HG03460 (cell line): ENCODE data around the gene CTSW.
"Not testable (repeated sequence)": the region's sequence is repeated elsewhere in the genome, so short reads cannot be mapped to it uniquely, and the experiment has no call there.

Experiments
- ATAC-seq: cut with Tn5 transposase; IDR thresholded peaks from one replicate; pipeline ENCODE4 v1.9.1; 2021; ENCODE audit not compliant: unreplicated experiment

CTSW gene

DNA sequence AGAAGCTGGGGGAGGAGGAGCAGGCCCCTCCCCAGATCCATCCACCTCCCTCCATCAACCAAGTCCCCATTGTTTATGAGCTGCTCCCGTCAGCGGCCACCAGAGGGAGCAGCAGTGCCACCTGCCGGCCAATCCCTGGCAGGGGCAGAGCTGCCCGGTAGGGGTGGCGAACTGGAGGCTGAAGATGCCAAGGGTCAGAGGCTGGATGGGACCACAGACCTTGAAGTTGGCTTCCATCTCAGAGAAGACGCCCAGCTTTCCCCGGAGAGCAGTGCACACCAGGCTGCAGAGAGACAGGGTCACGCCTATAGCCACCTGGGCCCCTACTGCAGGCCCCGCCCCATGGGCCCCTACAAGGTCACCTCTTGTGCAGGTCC, 5.1 kb downstream of the CTSW start:
- ATAC-seq = no peak

DNA sequence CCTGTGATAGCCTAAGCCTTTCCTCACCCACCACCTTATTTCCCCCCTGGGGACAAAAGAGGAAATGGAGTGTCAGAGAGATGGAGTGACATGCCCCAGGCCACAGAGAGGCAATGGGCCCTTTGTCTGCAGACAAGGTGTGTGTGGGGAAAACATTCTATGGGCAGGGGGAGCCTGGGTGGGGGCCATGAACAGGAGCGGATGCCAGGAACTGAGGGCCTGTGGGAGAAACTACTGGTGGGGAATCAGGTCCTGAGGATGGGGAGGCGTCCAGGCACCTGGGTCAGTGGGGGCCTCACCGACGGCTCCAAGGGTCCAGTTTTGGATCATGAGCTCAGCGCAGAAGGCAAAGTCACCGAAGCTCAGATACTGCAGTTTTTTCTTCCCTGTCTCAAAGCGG, 5.6 kb downstream of the CTSW start:
- no peak for ATAC-seq

DNA sequence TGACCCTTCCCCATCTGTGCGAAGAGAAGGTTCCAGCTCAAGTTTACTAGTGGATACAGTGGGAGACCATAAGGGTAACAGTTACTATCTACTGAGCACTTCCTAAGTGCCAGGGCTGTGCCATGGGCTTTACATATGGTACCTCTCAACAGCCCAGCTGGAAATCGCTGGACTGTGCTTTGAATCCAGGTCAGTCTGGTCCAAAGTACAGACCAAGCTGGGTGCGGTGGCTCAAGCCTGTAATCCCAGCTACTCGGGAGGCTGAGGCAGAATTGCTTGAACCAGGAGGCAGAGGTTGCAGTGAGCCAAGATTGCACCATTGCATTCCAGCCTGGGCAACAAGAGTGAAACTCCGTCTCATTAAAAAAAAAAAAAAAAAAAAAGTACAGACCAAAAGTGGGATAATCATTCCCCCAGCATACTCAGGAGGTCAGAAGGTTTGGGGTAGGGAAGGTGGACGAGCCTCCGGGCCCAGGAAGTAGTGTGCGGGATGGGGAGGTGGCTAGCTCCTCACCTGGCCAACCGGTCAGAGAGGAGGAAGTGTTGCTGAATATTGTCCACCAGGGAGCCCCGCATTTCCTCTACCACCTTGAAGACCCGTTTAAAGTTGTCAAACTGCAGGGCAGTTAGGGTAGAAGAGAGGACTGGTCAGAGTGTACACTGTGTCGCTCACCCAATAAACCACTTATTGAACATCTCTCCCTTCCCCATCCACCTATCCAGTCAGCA, 6.3 kb downstream of the CTSW start:
- no peak for ATAC-seq

DNA sequence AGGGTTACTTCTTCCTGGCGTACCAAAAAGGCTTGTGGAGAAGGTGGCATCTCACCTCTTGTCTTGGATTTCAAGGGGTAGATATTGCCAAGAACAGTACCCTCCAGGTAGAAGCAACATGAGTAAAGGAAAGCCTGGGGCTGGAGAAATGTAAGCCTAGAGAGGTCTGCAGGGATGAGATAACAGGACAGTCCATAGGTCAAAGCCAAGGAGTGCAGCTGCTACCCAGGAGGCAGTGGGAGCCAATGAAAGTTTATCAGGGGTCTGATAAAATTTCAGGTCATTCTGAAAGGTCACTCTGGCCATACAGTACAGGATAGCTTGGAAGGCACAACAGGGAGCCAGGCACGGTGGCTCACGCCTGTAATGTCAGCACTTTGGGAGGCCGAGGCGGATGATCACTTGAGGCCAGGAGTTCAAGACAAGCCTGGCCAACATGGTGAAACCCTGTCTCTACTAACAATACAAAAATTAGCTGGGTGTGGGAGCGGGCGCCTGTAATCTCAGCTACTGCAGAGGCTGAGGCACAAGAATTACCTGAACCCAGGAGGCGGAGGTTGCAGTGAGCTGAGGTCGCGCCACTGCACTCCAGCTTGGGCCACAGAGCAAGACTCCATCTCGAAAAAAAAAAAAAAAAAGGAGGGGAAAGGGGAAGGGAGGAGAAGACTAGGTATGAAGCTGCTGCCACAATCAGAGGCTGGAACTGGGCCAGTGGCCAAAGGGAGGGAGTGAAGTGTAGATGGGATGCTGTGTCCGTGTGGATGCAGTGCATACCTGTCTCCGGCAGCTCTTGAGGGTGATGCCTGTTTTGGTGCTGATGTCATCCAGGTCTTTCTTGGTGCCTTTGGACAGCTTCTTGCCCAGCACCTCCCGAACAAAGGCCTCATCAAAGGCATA, 7.4 kb downstream of the CTSW start:
- ATAC-seq = no peak

DNA sequence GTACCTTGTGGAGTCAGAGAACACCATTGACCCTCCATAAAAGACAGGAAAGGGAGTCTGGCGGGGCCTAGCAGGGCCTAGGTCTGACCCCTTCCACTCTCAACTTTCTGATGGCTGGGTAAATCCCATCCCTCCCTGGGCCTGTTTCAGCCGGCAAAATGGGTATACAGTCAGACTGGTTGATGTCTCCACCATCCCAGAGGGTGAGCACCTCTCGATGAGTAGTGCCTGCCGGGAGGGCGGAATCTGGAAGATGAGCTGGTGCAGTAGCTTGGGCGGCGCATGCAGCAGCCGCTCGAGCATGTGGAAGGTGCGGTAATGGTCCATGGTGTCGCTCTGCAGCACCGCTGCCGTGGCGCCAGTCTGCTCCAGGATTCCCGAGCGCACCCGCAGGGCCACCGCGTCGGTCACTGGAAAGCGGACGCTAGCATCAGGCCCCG, 8.1 kb downstream of the CTSW start:
- ATAC-seq = no peak

DNA sequence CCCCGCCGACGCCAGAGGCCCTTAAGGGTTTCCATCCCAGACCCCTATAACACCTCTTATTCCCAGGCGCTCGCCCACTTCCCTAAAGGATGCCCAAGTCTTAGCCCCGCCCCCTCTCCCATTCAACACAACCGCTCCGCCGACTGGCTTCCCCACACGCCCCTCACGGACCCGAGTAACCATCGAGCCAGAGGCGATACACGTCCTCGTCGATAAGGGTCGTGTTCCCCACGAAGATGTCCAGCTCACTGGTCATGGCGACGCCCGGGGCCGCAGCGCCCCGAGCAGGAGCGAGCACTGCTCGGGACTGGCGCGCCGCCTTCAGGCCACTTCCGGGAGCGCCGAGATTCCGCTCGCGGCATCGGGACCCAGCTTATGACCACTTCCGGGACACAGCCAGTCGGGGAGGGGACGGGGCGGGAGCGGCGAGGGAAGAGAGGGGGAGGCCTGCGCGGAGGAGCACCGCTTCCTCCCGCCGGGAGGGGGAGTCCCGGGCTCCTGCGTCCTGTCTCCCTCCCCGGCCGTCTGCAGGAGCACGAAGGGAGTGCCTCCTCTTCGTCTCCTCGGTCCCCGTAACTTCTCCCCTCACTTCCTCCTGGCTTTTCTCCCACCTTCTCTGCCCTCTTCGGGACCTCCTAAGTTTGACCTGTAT, 8.7 kb downstream of the CTSW start, which contains the start of gene FIBP:
Gene FIBP (minus strand): TSS at position 309 of the 652 bp plus-strand sequence. CDS start 53 bp downstream, at position 256.
- ATAC-seq = peak; percentile 35

DNA sequence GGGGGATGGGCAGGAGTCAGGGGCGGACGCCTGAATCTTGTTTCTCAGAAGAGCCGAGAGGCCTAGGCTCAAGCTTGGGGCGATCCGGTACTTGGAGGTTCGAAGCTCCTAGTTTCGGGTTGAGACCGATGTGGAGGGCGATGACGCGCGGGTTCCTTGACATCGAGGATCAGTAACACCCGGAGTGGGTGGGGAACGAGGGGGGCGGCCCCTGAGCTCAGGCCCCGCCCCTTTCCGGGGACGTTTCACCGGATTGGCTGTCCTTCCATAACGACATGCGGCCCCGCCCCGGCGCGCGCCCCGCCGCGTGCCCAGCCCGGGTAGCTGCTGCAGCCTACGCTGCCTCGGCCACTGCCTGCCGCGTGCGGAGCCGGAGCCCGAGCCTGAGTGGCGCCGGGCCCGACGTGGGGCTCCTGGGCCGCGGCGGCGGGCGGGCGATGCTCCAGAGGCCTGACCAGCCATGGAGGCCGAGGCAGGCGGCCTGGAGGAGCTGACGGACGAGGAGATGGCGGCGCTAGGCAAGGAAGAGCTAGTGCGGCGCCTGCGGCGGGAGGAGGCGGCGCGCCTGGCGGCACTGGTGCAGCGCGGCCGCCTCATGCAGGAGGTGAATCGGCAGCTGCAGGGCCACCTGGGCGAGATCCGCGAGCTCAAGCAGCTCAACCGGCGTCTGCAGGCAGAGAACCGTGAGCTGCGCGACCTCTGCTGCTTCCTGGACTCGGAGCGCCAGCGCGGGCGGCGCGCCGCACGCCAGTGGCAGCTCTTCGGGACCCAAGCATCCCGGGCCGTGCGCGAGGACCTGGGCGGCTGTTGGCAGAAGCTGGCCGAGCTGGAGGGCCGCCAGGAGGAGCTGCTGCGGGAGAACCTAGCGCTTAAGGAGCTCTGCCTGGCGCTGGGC, 10.9 kb downstream of the CTSW start, which contains the start of gene CCDC85B:
Gene CCDC85B (plus strand): TSS at position 350 of the 895 bp plus-strand sequence. CDS start 111 bp downstream, at position 461.
- no peak for ATAC-seq

DNA sequence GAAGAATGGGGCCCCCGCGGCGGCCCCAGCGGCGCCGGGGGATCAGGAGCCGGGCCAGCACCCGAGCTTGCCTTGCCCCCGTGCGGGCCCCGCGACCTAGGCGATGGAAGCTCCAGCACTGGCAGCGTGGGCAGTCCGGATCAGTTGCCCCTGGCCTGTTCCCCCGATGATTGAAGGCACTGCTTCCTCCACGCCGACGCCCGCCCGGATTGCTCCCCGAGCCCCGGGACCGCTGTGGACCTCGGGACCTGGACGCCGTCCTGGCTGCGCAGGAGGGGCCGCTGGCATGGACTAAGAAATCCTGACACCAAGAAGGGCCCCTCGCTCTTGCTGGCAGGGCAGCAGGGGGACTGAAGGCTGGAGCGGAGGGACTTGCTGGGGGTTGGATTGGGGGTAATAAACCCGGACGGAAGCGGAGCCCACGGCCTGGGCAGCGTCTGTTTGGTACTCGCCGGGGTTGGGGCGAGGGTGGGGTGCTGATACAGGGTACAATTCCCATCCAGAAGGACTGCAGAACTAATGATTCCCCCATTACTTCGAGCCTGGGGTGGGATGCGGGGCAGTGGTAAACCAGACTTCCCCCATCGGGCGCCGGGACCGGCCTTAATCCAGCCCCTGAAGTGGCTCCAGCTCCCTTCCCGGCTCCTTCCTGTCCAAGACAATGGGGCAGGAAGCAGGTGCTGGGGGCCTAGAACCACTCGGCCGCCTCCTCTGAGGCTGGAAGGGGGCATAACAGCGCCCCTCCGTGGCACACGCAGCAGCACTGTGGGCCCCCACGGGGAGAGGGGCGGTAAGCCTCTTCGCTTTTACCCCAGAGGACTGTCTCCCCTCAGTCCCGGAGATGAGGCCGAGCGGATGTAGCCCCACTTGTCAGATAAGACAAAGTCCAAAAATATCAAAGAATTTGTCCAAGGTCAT, 11.8 kb downstream of the CTSW start:
- no peak for ATAC-seq

DNA sequence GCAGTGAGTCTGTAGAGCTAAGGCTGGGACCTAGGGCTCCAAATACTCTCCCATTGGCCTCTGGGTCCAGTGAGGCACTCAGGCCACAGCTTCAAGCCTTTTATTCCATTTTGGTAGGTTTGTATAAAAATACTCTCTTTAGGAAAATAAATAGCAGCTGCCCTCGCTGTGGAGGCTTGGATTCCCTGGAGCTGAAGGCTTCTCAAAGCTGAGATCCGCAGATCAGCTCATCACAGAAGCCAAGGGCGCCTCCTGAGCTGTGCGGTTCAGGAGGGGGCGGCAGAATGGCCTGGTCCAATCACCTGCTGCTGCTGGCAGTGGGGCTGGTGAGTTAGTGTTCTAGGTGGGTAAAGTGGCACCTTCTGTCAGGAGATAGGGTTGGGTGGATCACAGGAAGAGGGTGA, 12.5 kb downstream of the CTSW start:
- not testable (repeated sequence) for ATAC-seq

DNA sequence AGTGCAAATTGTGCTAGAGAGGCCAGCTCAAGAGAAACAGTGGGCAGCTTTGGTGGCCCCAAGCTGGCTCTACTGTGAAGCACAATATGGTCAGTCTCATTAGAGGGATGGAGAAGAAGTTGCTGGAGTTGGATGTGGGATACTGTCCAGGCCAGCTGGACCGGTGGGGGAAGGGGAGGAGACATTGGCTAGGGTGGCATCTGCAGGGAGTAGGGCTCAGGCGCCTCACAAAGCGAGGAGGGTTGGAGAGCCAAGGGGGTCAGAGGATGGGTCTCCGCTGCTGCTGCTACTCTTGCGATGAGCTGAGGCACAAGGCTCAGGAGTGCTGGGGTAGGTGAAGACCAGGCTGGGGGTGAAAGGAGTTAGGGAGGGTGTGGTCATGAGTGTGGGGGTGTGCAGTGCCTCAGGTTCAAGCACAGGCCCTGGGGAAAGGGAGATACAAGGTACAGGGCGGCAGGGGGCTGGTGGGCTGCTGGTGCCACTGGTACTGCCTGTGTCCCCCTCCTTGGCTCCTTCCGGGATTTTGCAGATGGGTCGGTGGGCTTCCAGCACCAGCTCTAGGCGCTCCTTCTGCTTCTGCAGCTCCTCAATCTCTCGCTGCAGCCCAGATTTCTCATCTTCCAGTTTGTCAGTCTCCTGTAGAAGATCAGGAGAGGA, 13.2 kb downstream of the CTSW start:
- no peak for ATAC-seq

DNA sequence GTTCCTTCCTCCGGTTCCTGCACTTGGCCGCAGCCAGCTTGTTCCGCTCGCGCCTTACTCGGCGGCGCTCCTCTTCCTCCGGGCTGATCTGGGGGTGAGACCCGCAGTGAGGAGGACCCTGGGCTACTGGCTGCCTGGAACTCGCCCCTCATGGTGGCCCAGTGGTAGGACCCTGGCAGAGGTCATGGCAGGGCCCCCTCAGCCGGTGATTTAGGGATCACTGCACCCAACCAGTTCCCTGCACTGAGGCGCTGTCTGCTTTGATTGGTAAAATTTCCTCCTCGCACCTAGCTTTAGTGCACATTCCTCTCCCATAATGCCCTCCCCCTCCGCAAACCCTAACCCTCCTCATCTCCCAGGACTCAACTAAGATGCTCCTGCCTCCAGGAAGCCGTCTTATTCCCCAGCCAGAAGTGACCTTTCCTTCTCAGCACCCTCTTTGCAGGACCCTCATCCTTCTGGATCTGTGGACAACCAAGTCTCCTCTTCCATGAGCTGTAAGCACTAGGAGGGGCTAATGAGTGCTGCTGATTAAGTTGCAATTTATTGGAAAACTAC, 14.5 kb downstream of the CTSW start:
- ATAC-seq = no peak

DNA sequence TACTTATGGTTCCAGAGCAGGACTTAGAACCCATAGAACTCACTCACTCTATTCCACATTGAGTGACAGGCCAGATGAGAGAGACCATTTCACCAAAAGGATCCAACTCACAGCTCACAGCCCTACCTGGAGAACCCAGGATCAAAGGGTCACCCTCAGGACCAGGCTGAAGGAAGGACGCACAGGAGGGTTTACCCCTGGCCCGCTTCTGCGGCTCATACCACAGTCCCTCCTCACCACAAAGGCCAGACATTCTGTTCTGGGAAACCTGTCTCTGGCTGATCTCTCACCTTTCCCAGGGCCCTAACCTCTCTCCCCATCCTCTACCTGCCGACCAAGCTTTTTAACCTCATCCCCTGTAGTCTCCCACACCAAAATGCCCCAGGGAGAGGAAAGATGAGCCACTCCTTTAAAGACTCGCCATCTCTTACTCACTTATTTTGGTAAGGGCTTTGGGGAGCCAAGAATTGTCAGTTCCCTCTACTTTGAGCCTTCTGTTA, 15.9 kb downstream of the CTSW start:
- ATAC-seq = no peak

DNA sequence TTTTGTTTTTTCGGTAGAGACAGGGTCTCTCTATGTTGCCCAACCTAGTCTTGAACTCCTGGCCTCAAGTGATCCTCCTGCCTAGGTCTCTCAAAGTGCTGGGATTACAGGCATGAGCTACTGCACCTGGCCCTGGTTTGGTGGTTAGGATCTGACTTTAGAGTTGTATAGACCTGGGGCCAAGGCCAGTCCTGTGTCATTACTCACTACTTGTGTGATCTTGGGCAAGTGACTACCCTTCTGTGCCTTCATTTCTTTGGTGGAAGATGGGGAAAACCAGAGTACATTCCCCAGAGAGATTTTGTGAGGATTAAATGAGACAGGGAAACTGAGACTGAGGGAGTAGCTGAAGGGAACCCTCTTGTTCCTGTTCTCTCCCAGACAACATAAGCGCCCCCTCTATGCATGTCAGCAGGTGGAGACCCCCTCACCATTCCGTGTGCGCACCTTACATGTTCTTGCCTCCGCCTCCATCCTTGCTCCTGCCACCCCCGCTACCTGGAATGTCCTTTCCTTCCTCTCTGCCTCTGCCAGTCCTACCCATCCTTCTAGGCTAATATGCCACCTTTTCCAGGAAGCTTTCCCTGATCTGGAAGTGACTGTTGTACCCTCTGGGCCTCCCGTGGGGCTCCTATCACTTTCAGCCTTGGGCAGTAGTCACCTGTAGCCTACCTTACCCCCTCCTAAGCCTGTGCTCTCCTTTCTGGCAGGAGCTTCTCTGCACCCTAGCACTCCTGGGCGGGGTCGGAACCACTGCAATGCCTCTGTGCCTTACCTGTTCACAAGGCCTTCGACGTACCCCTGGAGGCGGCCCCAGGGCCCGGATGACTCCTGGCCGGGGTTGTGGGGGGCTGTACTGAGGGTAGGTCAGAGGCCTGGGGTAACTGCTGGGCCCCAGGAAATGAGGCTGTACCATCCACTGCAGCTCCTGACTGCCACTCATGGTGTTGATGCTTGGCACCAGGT, 16.7 kb downstream of the CTSW start:
- no peak for ATAC-seq

DNA sequence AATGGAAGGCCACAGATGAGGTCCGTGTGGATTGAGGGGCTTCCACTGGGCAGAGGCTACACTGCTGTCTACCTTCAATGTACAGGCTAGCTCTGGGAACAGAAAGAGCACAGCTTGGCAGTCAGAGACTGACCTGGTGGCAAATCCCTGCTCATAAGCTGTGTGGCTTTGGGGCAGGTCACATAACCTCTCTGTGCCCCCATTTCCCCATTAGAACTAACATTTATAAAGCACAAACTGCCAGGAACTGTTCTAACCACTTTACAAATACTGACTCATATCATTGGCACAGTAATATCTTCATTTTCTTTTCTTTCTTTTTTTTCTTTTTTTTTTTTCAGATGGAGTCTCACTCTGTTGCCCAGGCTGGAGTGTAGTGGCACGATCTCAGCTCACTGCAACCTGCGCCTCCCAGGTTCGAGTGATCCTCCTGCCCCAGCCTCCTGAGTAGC, 17.4 kb downstream of the CTSW start:
- no peak for ATAC-seq

DNA sequence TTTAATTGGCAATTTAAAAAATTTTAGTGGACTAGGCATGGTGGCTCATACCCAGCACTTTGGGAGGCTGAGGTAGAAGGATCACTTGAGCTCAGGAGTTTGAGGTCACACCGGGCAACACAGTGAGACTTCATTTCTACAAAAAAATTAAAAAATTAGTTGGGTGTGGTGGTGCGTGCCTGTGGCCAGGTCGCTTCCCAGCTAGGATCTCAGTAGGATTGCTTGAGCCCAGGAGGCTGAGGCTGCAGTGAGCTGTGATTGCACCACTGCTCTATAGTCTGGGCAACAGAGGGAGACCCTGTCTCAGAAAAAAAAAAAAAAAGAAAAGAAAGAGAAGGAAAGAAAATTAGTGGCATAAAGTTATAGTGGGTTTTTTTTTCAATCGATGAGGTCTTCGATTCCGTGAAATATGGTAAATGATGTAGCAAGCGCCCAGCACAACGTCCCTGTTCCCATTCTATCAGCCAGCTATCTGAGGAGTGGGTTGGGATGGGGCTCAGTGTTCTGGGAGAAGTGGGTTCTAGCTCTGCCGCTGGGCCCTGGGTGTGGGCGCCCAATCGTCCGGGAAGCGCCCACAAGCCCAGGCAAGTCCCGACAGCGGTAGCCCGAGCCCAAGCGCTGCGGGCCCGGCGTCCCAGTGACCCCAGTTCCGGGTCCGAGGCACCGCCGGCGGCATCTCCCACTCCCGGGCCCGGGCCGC, 19.2 kb downstream of the CTSW start:
- ATAC-seq = no peak

DNA sequence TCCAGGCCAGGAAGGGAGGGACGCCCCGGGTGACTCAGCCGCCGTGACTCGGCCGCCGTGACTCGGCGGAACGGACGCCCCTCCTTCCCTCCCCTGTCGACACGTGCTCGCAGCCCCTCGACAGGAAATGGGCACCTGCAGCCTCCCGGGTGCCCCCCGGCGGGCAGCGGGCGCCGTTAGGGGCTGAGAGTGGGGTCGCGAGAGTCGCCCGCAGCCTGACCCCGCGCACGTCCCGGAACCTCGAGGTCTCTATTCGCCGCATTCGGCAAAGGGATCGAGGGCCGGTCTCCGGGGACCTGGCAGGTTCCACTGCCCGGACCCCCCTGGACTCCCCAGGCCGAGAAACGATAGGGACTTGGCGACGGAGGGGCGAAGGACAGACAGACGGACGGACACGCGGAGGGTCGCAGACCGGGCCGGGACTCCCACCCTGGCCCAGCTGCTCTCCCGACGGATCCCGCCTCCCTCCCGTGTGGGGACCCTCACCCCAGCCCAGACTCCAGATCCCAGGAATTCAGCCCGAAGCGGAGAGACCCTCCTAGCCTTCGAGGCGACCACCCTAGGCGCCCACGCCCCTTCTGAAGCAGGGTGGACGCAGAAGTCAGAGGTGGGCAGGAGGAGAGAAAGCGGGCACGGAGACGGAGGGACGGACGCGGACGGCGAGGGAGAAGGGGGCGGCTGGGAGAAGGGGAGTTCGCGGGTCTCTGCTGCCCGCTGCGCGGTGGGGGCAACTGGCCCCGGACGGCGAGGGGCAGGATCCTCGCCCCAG, 19.9 kb downstream of the CTSW start:
- ATAC-seq = no peak
